ENCODE measurements around the gene KRT3.

The KRT3 gene

GRCh38 chr12:52808573-52809160, 12.8 kb upstream of the KRT3 start:
- no peak overlapping the region for H3K4me3 ChIP-seq (ENCODE audit: low read depth, low read length)
- in situ Hi-C loops (cut with HindIII; ENCODE audit: low sequenced_read_pairs): no loop called here
- no peak for TF ChIP-seq CTCF (IDR thresholded peaks at IDR 0.05; ENCODE audit: low read depth, low read length)
- no peak for DNase-seq (ENCODE audit: low read depth, low spot score)

- DNase-seq (ENCODE audit: low read depth, low spot score): no peak
- H3K4me3 ChIP-seq (ENCODE audit: low read depth, low read length): no peak overlapping the region
- in situ Hi-C loops (cut with HindIII; ENCODE audit: low sequenced_read_pairs): no loop called here
- TF ChIP-seq CTCF (IDR thresholded peaks at IDR 0.05; ENCODE audit: low read depth, low read length): no peak
Observed at GRCh38 chr12:52807544-52808470, 11.9 kb upstream of the KRT3 start.

GRCh38 chr12:52806821-52807543, 11.1 kb upstream of the KRT3 start:
- in situ Hi-C loops (cut with HindIII; ENCODE audit: low sequenced_read_pairs): no loop called here
- no peak for DNase-seq (ENCODE audit: low read depth, low spot score)
- TF ChIP-seq CTCF (IDR thresholded peaks at IDR 0.05; ENCODE audit: low read depth, low read length): no peak
- no peak overlapping the region for H3K4me3 ChIP-seq (ENCODE audit: low read depth, low read length)

GRCh38 chr12:52806169-52806811, 10.4 kb upstream of the KRT3 start:
- no peak for TF ChIP-seq CTCF (IDR thresholded peaks at IDR 0.05; ENCODE audit: low read depth, low read length)
- no peak for DNase-seq (ENCODE audit: low read depth, low spot score)
- in situ Hi-C loops (cut with HindIII; ENCODE audit: low sequenced_read_pairs): no loop called here
- H3K4me3 ChIP-seq (ENCODE audit: low read depth, low read length): no peak overlapping the region

GRCh38 chr12:52805739-52806138, 9.8 kb upstream of the KRT3 start:
- no peak overlapping the region for H3K4me3 ChIP-seq (ENCODE audit: low read depth, low read length)
- in situ Hi-C loops (cut with HindIII; ENCODE audit: low sequenced_read_pairs): no loop called here
- no peak for DNase-seq (ENCODE audit: low read depth, low spot score)
- TF ChIP-seq CTCF (IDR thresholded peaks at IDR 0.05; ENCODE audit: low read depth, low read length): no peak

GRCh38 chr12:52805000-52805399, 9.1 kb upstream of the KRT3 start:
- in situ Hi-C loops (cut with HindIII; ENCODE audit: low sequenced_read_pairs): no loop called here
- DNase-seq (ENCODE audit: low read depth, low spot score): no peak
- no peak for TF ChIP-seq CTCF (IDR thresholded peaks at IDR 0.05; ENCODE audit: low read depth, low read length)
- no peak overlapping the region for H3K4me3 ChIP-seq (ENCODE audit: low read depth, low read length)

All from astrocyte of the spinal cord (primary cell).